Measurements from ENCODE around the gene PI4KB. TPM values are rescaled to one million over a fixed set of nuclear protein-coding genes. Genes with fewer than 3 reads are reported as not detected.

PI4KB gene
- total RNA-seq, 1 donor from 2014 or later = 52.0 TPM

DNA sequence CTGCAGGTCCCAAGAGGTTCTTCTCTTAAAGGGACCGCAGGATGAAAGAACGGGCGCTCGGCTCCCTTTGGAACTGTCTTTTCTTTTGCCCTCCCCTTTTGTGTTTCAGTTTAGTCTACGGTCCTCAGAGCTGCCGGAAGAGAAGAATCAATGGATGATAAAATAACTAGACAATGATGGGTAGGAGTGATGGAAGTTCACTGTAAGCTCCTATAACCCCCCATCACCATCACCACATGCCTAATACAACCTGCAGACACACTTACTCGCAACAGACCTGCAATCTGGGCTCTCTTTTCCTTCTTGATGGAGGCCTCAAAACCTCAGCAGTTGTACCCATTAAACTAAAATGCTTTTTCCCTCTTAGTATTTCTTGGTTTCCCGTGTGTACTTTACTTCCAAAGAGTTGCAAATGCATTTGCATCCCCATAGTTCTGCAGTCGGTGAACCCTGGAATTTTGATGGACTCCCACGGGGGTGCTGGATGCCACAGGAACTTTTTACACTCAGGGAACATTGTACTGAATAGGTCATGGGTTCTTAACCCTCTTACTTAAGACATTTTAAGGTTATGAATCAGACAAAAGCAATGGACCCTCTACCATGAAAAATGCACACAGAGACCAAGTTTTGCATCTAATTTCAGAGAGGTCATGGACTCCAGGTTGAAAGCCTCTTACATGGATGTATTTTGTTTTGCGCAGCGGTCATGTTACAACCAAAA is 20.5 kb upstream of the PI4KB start:
- Mint-ChIP-seq H3K4me1 (peaks cover 28% of the 10 kb centered on the region), H3K27ac (ENCODE audit: unreplicated experiment) (peak overlapping the region; percentile 99), H3K9me3 (peaks cover 7% of the 10 kb centered on the region), H3K36me3 (ENCODE audit: low read depth) (peaks cover 12% of the 10 kb centered on the region), H3K4me3 (peak overlapping the region; percentile 95), H3K27me3 (ENCODE audit: low read depth) (no peaks in the 10 kb centered on the region)
- TF ChIP-seq, protein P1, sequence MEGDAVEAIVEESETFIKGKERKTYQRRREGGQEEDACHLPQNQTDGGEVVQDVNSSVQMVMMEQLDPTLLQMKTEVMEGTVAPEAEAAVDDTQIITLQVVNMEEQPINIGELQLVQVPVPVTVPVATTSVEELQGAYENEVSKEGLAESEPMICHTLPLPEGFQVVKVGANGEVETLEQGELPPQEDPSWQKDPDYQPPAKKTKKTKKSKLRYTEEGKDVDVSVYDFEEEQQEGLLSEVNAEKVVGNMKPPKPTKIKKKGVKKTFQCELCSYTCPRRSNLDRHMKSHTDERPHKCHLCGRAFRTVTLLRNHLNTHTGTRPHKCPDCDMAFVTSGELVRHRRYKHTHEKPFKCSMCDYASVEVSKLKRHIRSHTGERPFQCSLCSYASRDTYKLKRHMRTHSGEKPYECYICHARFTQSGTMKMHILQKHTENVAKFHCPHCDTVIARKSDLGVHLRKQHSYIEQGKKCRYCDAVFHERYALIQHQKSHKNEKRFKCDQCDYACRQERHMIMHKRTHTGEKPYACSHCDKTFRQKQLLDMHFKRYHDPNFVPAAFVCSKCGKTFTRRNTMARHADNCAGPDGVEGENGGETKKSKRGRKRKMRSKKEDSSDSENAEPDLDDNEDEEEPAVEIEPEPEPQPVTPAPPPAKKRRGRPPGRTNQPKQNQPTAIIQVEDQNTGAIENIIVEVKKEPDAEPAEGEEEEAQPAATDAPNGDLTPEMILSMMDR (conservative IDR thresholded peaks at IDR 0.05) = no peak
- no peak for DNase-seq (ENCODE audit: low read depth, low spot score)

DNA sequence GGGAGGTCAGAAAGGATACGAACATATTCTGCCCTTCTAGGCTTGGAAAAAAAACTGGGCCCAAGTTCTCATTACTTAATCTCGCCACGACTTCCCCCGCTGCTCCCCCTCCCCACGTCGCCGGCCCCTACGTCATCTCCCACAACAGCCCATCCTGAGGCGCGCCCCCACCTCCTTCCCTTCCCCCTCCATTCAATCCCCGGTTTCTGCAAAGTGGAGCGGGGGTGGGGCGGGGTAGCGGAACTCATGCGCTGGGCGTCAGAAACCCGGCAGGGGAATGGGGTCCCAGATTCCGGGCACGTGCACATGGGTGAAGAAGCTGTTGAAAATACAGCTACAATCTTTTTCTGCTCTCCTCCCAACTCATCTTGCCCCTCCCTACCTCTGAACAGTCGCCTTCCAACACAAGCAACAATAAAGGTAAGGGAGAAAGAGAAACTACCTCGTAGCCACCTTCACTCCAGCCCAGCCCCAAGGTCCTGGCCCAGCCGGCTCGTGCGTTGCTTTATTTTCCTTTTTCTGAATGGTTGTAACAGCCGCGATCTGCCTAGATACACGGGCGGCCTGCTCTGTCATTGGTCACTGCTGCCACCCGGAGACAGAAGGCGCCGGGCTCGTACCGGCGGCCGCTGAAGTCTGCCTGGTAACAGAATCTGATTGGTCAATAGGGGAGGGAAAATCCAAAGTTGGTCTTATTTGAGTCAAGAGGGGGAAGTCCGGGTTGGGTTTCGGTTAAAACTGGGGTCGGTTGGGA is 19.7 kb upstream of the PI4KB start, which contains the start of gene RFX5:
Gene RFX5 (minus strand): TSS at position 484 of the 754 bp plus-strand sequence. CDS start 932 bp downstream, outside the sequence.
- H3K4me3 Mint-ChIP-seq = peak within 1 kb of the TSS; percentile 95
- peak within 1 kb of the TSS; percentile 99 for H3K27ac Mint-ChIP-seq (ENCODE audit: unreplicated experiment)
- peaks cover 28% of the 10 kb centered on the region for H3K4me1 Mint-ChIP-seq
- peak; percentile 81 for DNase-seq (ENCODE audit: low read depth, low spot score)
- no peaks in the 10 kb centered on the region for H3K27me3 Mint-ChIP-seq (ENCODE audit: low read depth)
- peaks cover 4% of the 10 kb centered on the region for H3K9me3 Mint-ChIP-seq
- TF ChIP-seq, protein P1 (conservative IDR thresholded peaks at IDR 0.05) = no peak
- H3K36me3 Mint-ChIP-seq (ENCODE audit: low read depth) = peaks cover 8% of the 10 kb centered on the region

DNA sequence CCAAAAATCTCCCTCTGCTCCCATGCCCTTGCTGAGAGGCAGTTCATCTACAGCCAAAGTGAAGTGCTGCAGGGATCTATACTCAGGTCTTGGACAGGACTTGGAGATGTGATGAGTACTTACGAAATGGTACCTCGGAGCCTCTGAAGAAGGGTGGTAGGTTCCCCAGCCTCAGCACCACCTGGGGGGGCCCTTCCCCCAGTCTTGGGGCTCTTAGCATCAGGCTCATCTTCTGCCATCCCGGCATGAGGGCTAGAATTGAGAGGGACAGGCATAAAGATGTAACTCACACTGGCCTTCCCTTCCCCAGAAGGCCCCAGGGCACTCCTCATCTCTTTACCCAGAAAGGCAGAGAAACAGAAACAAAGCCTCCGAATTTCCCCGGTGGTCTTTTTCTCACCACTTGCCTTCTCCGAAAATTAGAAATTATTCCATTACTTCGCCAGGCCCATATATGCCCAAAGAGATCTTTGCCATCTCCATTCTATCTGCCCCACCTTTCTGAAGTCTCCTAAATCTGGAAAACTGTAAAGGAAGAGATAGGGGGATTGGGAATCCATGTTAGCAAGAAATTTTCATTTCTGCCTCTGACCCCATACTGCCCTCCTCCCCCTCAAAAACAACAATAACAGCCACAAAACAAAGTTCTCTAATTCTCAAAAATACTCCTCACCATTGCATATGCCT is 19.0 kb upstream of the PI4KB start:
- H3K36me3 Mint-ChIP-seq (ENCODE audit: low read depth) = peaks cover 8% of the 10 kb centered on the region
- H3K9me3 Mint-ChIP-seq = peaks cover 2% of the 10 kb centered on the region
- TF ChIP-seq, protein P1 (conservative IDR thresholded peaks at IDR 0.05) = no peak
- H3K4me3 Mint-ChIP-seq = peak overlapping the region; percentile 95
- H3K27me3 Mint-ChIP-seq (ENCODE audit: low read depth) = no peaks in the 10 kb centered on the region
- H3K4me1 Mint-ChIP-seq = peaks cover 28% of the 10 kb centered on the region
- DNase-seq (ENCODE audit: low read depth, low spot score) = no peak
- peak overlapping the region; percentile 99 for H3K27ac Mint-ChIP-seq (ENCODE audit: unreplicated experiment)

DNA sequence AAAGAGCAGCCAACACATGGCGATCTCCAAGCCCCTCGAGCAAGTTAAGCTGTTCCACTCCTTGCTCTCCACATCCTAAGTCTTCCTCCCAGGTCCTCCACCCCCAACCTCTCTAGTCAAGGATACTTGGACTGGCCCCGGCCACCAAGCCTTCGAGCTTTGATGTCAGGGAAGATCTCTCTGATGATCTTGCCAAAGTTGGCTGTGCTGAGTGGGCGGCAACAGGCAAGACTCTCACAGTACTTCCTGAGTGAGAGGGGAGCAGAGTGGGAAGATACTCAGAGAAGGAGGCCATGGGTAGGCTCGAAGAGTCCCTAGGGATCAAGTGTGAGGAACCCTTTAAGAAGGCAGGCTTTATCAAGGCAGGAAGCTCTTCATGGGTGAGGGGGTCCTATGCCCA is 17.1 kb upstream of the PI4KB start:
- Mint-ChIP-seq H3K27me3 (ENCODE audit: low read depth) (no peaks in the 10 kb centered on the region), H3K27ac (ENCODE audit: unreplicated experiment) (no peak overlapping the region), H3K4me1 (peaks cover 34% of the 10 kb centered on the region), H3K4me3 (no peak overlapping the region), H3K9me3 (no peaks in the 10 kb centered on the region), H3K36me3 (ENCODE audit: low read depth) (peaks cover 8% of the 10 kb centered on the region)
- TF ChIP-seq, protein P1 (conservative IDR thresholded peaks at IDR 0.05) = no peak
- DNase-seq (ENCODE audit: low read depth, low spot score) = no peak

DNA sequence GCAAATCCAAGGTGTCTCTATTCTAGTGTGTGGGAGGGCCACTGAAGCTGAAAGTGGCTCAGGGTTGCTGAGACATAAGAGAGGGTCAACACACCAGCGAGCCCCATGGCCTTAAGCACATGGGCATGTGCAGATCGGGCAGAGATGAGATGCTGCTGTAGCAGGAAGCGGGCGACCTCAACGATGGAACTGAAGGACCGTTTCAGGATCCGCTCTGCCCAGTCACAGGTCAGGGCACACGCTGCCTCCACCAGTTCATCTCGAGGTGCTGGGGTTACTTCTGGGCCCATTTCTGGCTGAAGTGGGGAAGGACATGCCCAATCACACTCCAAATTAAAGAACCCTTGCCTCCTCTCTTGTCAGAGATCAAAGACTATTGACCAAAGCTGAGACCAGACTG is 16.4 kb upstream of the PI4KB start:
- Mint-ChIP-seq H3K36me3 (ENCODE audit: low read depth) (peaks cover 8% of the 10 kb centered on the region), H3K27ac (ENCODE audit: unreplicated experiment) (peak overlapping the region; percentile 43), H3K4me3 (peak overlapping the region; percentile 41), H3K4me1 (peaks cover 34% of the 10 kb centered on the region), H3K27me3 (ENCODE audit: low read depth) (no peaks in the 10 kb centered on the region), H3K9me3 (no peaks in the 10 kb centered on the region)
- TF ChIP-seq, protein P1 (conservative IDR thresholded peaks at IDR 0.05) = no peak
- no peak for DNase-seq (ENCODE audit: low read depth, low spot score)

Data from neural crest cell (in vitro differentiated cells).